GM15510 (cell line): ENCODE measurements around the gene SLC2A4.

Experiments
- POLR2A ChIP-seq: IDR thresholded peaks from 3 replicates; pipeline ENCODE4 v1.6.1; 2011; ENCODE audit warnings: borderline replicate concordance; ENCODE audit not compliant: insufficient read length; ENCODE audit errors: extremely low read depth

Gene SLC2A4

GRCh38 chr17:7241783-7242716, 39.5 kb upstream of the SLC2A4 start, which contains the start of gene GABARAP:
GABARAP (minus strand) TSS chr17:7242449; CDS start chr17:7242330, 119 bp downstream.
- TF ChIP-seq POLR2A: peak; percentile 43

GRCh38 chr17:7242717-7243452, 38.6 kb upstream of the SLC2A4 start:
- peak; percentile 55 for TF ChIP-seq POLR2A

- no peak for TF ChIP-seq POLR2A
Measured at GRCh38 chr17:7243453-7243729, 38.1 kb upstream of the SLC2A4 start.

GRCh38 chr17:7246779-7247178, 34.7 kb upstream of the SLC2A4 start:
- no peak for TF ChIP-seq POLR2A

- TF ChIP-seq POLR2A: no peak
Measured at GRCh38 chr17:7248796-7249195, 32.7 kb upstream of the SLC2A4 start.

GRCh38 chr17:7249214-7249613, 32.3 kb upstream of the SLC2A4 start:
- TF ChIP-seq POLR2A: no peak

- TF ChIP-seq POLR2A: no peak
Measured at GRCh38 chr17:7249830-7250229, 31.7 kb upstream of the SLC2A4 start.

GRCh38 chr17:7250695-7251627, 30.6 kb upstream of the SLC2A4 start:
- TF ChIP-seq POLR2A: no peak

- peak; percentile 54 for TF ChIP-seq POLR2A
Measured at GRCh38 chr17:7251661-7252175, 29.8 kb upstream of the SLC2A4 start, which contains the start of gene CTDNEP1. CTDNEP1 (minus strand) TSS chr17:7251734; CDS start chr17:7251296, 438 bp downstream.

GRCh38 chr17:7252176-7253043, 29.1 kb upstream of the SLC2A4 start, which contains the start of gene ELP5:
ELP5 (plus strand) TSS chr17:7252215; CDS start chr17:7252551, 336 bp downstream.
- peak; percentile 88 for TF ChIP-seq POLR2A

- TF ChIP-seq POLR2A: no peak
Measured at GRCh38 chr17:7253082-7253481, 28.4 kb upstream of the SLC2A4 start.

GRCh38 chr17:7254511-7254910, 27.0 kb upstream of the SLC2A4 start:
- TF ChIP-seq POLR2A: no peak

GRCh38 chr17:7256766-7257456, 24.6 kb upstream of the SLC2A4 start:
- TF ChIP-seq POLR2A: no peak
